Measurements from ENCODE around the gene BRICD5.

GRCh38 chr16:2230376-2230775, 19.7 kb upstream of the BRICD5 start:
- TF ChIP-seq, protein P1, sequence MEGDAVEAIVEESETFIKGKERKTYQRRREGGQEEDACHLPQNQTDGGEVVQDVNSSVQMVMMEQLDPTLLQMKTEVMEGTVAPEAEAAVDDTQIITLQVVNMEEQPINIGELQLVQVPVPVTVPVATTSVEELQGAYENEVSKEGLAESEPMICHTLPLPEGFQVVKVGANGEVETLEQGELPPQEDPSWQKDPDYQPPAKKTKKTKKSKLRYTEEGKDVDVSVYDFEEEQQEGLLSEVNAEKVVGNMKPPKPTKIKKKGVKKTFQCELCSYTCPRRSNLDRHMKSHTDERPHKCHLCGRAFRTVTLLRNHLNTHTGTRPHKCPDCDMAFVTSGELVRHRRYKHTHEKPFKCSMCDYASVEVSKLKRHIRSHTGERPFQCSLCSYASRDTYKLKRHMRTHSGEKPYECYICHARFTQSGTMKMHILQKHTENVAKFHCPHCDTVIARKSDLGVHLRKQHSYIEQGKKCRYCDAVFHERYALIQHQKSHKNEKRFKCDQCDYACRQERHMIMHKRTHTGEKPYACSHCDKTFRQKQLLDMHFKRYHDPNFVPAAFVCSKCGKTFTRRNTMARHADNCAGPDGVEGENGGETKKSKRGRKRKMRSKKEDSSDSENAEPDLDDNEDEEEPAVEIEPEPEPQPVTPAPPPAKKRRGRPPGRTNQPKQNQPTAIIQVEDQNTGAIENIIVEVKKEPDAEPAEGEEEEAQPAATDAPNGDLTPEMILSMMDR (conservative IDR thresholded peaks at IDR 0.05; ENCODE audit: low read depth, low read length) = no peak
- TF ChIP-seq POLR2A (IDR thresholded peaks at IDR 0.05; ENCODE audit: low read depth, low read length) (no peak), MAFK (IDR thresholded peaks at IDR 0.05; ENCODE audit: low read depth, low read length) (no peak), SMC3 (IDR thresholded peaks at IDR 0.05; ENCODE audit: low read depth, low read length) (no peak), BHLHE40 (IDR thresholded peaks at IDR 0.05; ENCODE audit: low read depth, low read length) (no peak)

Data from IMR-90 (cell line).